ENCODE measurements around the gene NCAPD3.
"Not testable (repeated sequence)": the region's sequence is repeated elsewhere in the genome, so short reads cannot be mapped to it uniquely, and the experiment has no call there.

NCAPD3 gene

GRCh38 chr11:134264966-134265764, 41.4 kb upstream of the NCAPD3 start:
- no peaks in the 10 kb centered on the region for H3K27me3 ChIP-seq (replicated peaks; ENCODE audit: control insufficient read depth, insufficient read depth, low read length, poor library complexity, severe bottlenecking)

GRCh38 chr11:134261626-134262488, 38.1 kb upstream of the NCAPD3 start:
- H3K4me1 ChIP-seq (ENCODE audit: control insufficient read depth, insufficient read depth, low read length, poor library complexity, severe bottlenecking) = no peaks in the 10 kb centered on the region
- H3K27ac ChIP-seq (ENCODE audit: insufficient read depth, low read length, poor library complexity, severe bottlenecking) = no peak overlapping the region
- no peak overlapping the region for H3K4me3 ChIP-seq (ENCODE audit: insufficient read depth, low read depth, low read length, poor library complexity, severe bottlenecking)
- DNase-seq = no peak
- H3K27me3 ChIP-seq (replicated peaks; ENCODE audit: control insufficient read depth, insufficient read depth, low read length, poor library complexity, severe bottlenecking) = no peaks in the 10 kb centered on the region
- H3K9me3 ChIP-seq (ENCODE audit: control insufficient read depth, low read length) = no peaks in the 10 kb centered on the region
- peaks cover 44% of the 10 kb centered on the region for H3K36me3 ChIP-seq (ENCODE audit: control insufficient read depth, insufficient read depth, low read length)

More at GRCh38 chr11:134264966-134265764, 41.4 kb upstream of the NCAPD3 start:
- H3K27ac ChIP-seq (ENCODE audit: insufficient read depth, low read length, poor library complexity, severe bottlenecking) = no peak overlapping the region
- peaks cover 28% of the 10 kb centered on the region for H3K36me3 ChIP-seq (ENCODE audit: control insufficient read depth, insufficient read depth, low read length)
- no peak overlapping the region for H3K4me3 ChIP-seq (ENCODE audit: insufficient read depth, low read depth, low read length, poor library complexity, severe bottlenecking)
- no peaks in the 10 kb centered on the region for H3K9me3 ChIP-seq (ENCODE audit: control insufficient read depth, low read length)
- no peak for DNase-seq
- peaks cover 6% of the 10 kb centered on the region for H3K4me1 ChIP-seq (ENCODE audit: control insufficient read depth, insufficient read depth, low read length, poor library complexity, severe bottlenecking)

GRCh38 chr11:134260983-134261382, 37.2 kb upstream of the NCAPD3 start:
- DNase-seq = no peak
- Histone ChIP-seq H3K4me1 (ENCODE audit: control insufficient read depth, insufficient read depth, low read length, poor library complexity, severe bottlenecking) (no peaks in the 10 kb centered on the region), H3K36me3 (ENCODE audit: control insufficient read depth, insufficient read depth, low read length) (peaks cover 44% of the 10 kb centered on the region), H3K27ac (ENCODE audit: insufficient read depth, low read length, poor library complexity, severe bottlenecking) (no peak overlapping the region), H3K27me3 (replicated peaks; ENCODE audit: control insufficient read depth, insufficient read depth, low read length, poor library complexity, severe bottlenecking) (no peaks in the 10 kb centered on the region), H3K9me3 (ENCODE audit: control insufficient read depth, low read length) (no peaks in the 10 kb centered on the region), H3K4me3 (ENCODE audit: insufficient read depth, low read depth, low read length, poor library complexity, severe bottlenecking) (no peak overlapping the region)

GRCh38 chr11:134260503-134260902, 36.7 kb upstream of the NCAPD3 start:
- DNase-seq = no peak
- Histone ChIP-seq H3K4me1 (ENCODE audit: control insufficient read depth, insufficient read depth, low read length, poor library complexity, severe bottlenecking) (no peaks in the 10 kb centered on the region), H3K4me3 (ENCODE audit: insufficient read depth, low read depth, low read length, poor library complexity, severe bottlenecking) (no peak overlapping the region), H3K27me3 (replicated peaks; ENCODE audit: control insufficient read depth, insufficient read depth, low read length, poor library complexity, severe bottlenecking) (no peaks in the 10 kb centered on the region), H3K36me3 (ENCODE audit: control insufficient read depth, insufficient read depth, low read length) (peaks cover 44% of the 10 kb centered on the region), H3K9me3 (ENCODE audit: control insufficient read depth, low read length) (no peaks in the 10 kb centered on the region), H3K27ac (ENCODE audit: insufficient read depth, low read length, poor library complexity, severe bottlenecking) (no peak overlapping the region)

- Histone ChIP-seq H3K4me3 (ENCODE audit: insufficient read depth, low read depth, low read length, poor library complexity, severe bottlenecking) (no peak overlapping the region), H3K9me3 (ENCODE audit: control insufficient read depth, low read length) (no peaks in the 10 kb centered on the region), H3K4me1 (ENCODE audit: control insufficient read depth, insufficient read depth, low read length, poor library complexity, severe bottlenecking) (peaks cover 5% of the 10 kb centered on the region), H3K36me3 (ENCODE audit: control insufficient read depth, insufficient read depth, low read length) (peaks cover 43% of the 10 kb centered on the region), H3K27me3 (replicated peaks; ENCODE audit: control insufficient read depth, insufficient read depth, low read length, poor library complexity, severe bottlenecking) (no peaks in the 10 kb centered on the region), H3K27ac (ENCODE audit: insufficient read depth, low read length, poor library complexity, severe bottlenecking) (no peak overlapping the region)
- no peak for DNase-seq
Measured at GRCh38 chr11:134258577-134258976, 34.8 kb upstream of the NCAPD3 start.

GRCh38 chr11:134257101-134257500, 33.3 kb upstream of the NCAPD3 start:
- H3K9me3 ChIP-seq (ENCODE audit: control insufficient read depth, low read length) = no peaks in the 10 kb centered on the region
- peaks cover 34% of the 10 kb centered on the region for H3K36me3 ChIP-seq (ENCODE audit: control insufficient read depth, insufficient read depth, low read length)
- H3K4me1 ChIP-seq (ENCODE audit: control insufficient read depth, insufficient read depth, low read length, poor library complexity, severe bottlenecking) = peaks cover 12% of the 10 kb centered on the region
- H3K4me3 ChIP-seq (ENCODE audit: insufficient read depth, low read depth, low read length, poor library complexity, severe bottlenecking) = no peak overlapping the region
- no peaks in the 10 kb centered on the region for H3K27me3 ChIP-seq (replicated peaks; ENCODE audit: control insufficient read depth, insufficient read depth, low read length, poor library complexity, severe bottlenecking)
- DNase-seq = no peak
- H3K27ac ChIP-seq (ENCODE audit: insufficient read depth, low read length, poor library complexity, severe bottlenecking) = no peak overlapping the region

GRCh38 chr11:134255184-134255561, 31.4 kb upstream of the NCAPD3 start:
- not testable (repeated sequence) for H3K9me3 ChIP-seq (ENCODE audit: control insufficient read depth, low read length); DNase-seq

GRCh38 chr11:134254433-134255183, 30.8 kb upstream of the NCAPD3 start:
- H3K4me1 ChIP-seq (ENCODE audit: control insufficient read depth, insufficient read depth, low read length, poor library complexity, severe bottlenecking) = peaks cover 13% of the 10 kb centered on the region
- no peak for DNase-seq
- H3K27me3 ChIP-seq (replicated peaks; ENCODE audit: control insufficient read depth, insufficient read depth, low read length, poor library complexity, severe bottlenecking) = no peaks in the 10 kb centered on the region
- H3K4me3 ChIP-seq (ENCODE audit: insufficient read depth, low read depth, low read length, poor library complexity, severe bottlenecking) = no peak overlapping the region
- H3K36me3 ChIP-seq (ENCODE audit: control insufficient read depth, insufficient read depth, low read length) = peaks cover 22% of the 10 kb centered on the region
- no peak overlapping the region for H3K27ac ChIP-seq (ENCODE audit: insufficient read depth, low read length, poor library complexity, severe bottlenecking)
- no peaks in the 10 kb centered on the region for H3K9me3 ChIP-seq (ENCODE audit: control insufficient read depth, low read length)

More at GRCh38 chr11:134255184-134255561, 31.4 kb upstream of the NCAPD3 start:
- H3K27ac ChIP-seq (ENCODE audit: insufficient read depth, low read length, poor library complexity, severe bottlenecking); H3K27me3 ChIP-seq (replicated peaks; ENCODE audit: control insufficient read depth, insufficient read depth, low read length, poor library complexity, severe bottlenecking); H3K4me3 ChIP-seq (ENCODE audit: insufficient read depth, low read depth, low read length, poor library complexity, severe bottlenecking): not testable (repeated sequence)
- Histone ChIP-seq H3K36me3 (ENCODE audit: control insufficient read depth, insufficient read depth, low read length) (peaks cover 22% of the 10 kb centered on the region), H3K4me1 (ENCODE audit: control insufficient read depth, insufficient read depth, low read length, poor library complexity, severe bottlenecking) (peaks cover 13% of the 10 kb centered on the region)

GRCh38 chr11:134253188-134253993, 29.6 kb upstream of the NCAPD3 start, which contains the start of the genes ACAD8 and THYN1:
ACAD8 (plus strand) TSS chr11:134253568; CDS start chr11:134253601, 33 bp downstream.
THYN1 (minus strand) TSS chr11:134253352; CDS start chr11:134252882, 470 bp downstream.
- peaks cover 24% of the 10 kb centered on the region for H3K36me3 ChIP-seq (ENCODE audit: control insufficient read depth, insufficient read depth, low read length)
- peak within 1 kb of the TSS; percentile 58 for H3K27ac ChIP-seq (ENCODE audit: insufficient read depth, low read length, poor library complexity, severe bottlenecking)
- peak; percentile 88 to 94 (median 93) for DNase-seq
- H3K4me1 ChIP-seq (ENCODE audit: control insufficient read depth, insufficient read depth, low read length, poor library complexity, severe bottlenecking) = peaks cover 13% of the 10 kb centered on the region
- no peaks in the 10 kb centered on the region for H3K27me3 ChIP-seq (replicated peaks; ENCODE audit: control insufficient read depth, insufficient read depth, low read length, poor library complexity, severe bottlenecking)
- peak within 1 kb of the TSS; percentile 70 for H3K4me3 ChIP-seq (ENCODE audit: insufficient read depth, low read depth, low read length, poor library complexity, severe bottlenecking)
- no peaks in the 10 kb centered on the region for H3K9me3 ChIP-seq (ENCODE audit: control insufficient read depth, low read length)
